ENCODE measurements around the gene PIGZ. TPM values are rescaled to one million over a fixed set of nuclear protein-coding genes. Genes with fewer than 3 reads are reported as not detected.

The PIGZ gene
- total and polyA plus RNA-seq, 2 experiments from 2014 or later, result 3.9 to 7.6 TPM

DNA sequence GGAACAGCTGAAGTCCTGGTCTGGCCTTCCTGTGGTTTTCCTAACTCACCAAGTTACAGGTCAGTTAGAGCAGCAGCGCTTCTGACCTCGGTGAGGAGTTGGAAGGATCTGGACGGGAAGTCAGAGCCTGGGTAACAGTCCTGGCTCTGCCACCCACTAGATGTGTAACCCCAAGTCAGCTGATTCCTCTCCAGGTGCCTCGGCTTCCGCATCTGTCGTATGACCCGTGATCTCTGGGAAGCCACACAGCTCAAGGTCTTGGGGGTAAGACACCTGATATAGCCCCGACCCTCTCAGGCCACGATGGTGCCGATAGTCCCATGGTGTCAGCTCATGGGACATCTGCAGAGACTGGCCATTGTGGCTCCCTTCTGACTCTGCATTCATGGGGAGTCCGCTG is 8.3 kb upstream of the PIGZ start:
- no peak overlapping the region for H3K9ac ChIP-seq
- no peaks in the 10 kb centered on the region for H3F3A ChIP-seq (ENCODE audit: insufficient read depth)
- H3K9me2 ChIP-seq (ENCODE audit: insufficient read depth), result no peaks in the 10 kb centered on the region
- H3K4me1 ChIP-seq (ENCODE audit: insufficient read depth), result no peaks in the 10 kb centered on the region; the same call in 1 of the 2 replicates
- no peaks in the 10 kb centered on the region for H3K27me3 ChIP-seq (replicated peaks; ENCODE audit: insufficient read depth)
- H4K20me1 ChIP-seq (ENCODE audit: insufficient read depth), result no peaks in the 10 kb centered on the region
- in situ Hi-C loops (cut with MboI), result loop anchor here (25.0 kb wide), 1 partner anchor 210 kb away; no protein-coding TSS in a partner anchor
- no peaks in the 10 kb centered on the region for H3K36me3 ChIP-seq (ENCODE audit: low read depth)
- no peak overlapping the region for H2AFZ ChIP-seq
- WGBS, 2 experiments (ENCODE audit: low coverage in 1 of 2, low lambda C conversion rate in 2 of 2, missing lambda C conversion rate in 2 of 2), result 87 to 91% methylated on average over 11 of the region's 11 CpGs
- no peak for DNase-seq
- no peaks in the 10 kb centered on the region for H3K79me2 ChIP-seq (ENCODE audit: insufficient read depth)
- H3K9me3 ChIP-seq (ENCODE audit: low read depth), result no peaks in the 10 kb centered on the region
- no peak overlapping the region for H3K4me2 ChIP-seq (ENCODE audit: unreplicated experiment)
- H3K27ac ChIP-seq, result no peak overlapping the region
- no peak overlapping the region for H3K4me3 ChIP-seq
- TF ChIP-seq EZH2 (IDR thresholded peaks at IDR 0.05; ENCODE audit: insufficient read depth, poor library complexity, severe bottlenecking) (no peak), EZH2phosphoT487 (IDR thresholded peaks at IDR 0.05; ENCODE audit: insufficient read depth, low read depth) (no peak)

DNA sequence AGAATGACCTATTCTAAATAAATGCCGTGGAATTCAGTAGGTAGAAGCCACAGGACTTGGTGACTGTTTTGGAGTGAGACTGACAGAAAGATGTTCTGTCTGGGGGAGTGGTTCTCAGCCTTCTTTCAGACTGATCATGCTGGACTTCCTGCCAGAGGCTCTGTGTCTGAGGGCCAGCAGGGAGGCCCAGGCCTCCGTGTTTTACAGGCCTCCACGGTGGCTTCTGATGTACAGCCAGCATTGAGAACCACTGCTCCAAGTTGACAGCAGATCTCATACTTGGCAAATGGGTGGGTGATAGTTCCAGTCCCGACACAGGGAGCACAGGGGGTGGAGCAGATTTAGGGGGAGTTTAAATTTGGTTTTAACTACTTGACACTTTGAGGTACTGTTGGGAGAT is 6.7 kb upstream of the PIGZ start:
- no peak overlapping the region for H3K27ac ChIP-seq
- no peaks in the 10 kb centered on the region for H3F3A ChIP-seq (ENCODE audit: insufficient read depth)
- H2AFZ ChIP-seq, result no peak overlapping the region
- in situ Hi-C loops (cut with MboI), result loop anchor here (25.0 kb wide), 1 partner anchor 212 kb away; no protein-coding TSS in a partner anchor
- H3K79me2 ChIP-seq (ENCODE audit: insufficient read depth), result no peaks in the 10 kb centered on the region
- no peak overlapping the region for H3K4me2 ChIP-seq (ENCODE audit: unreplicated experiment)
- H3K9me3 ChIP-seq (ENCODE audit: low read depth), result no peaks in the 10 kb centered on the region
- TF ChIP-seq EZH2 (IDR thresholded peaks at IDR 0.05; ENCODE audit: insufficient read depth, poor library complexity, severe bottlenecking) (no peak), EZH2phosphoT487 (IDR thresholded peaks at IDR 0.05; ENCODE audit: insufficient read depth, low read depth) (no peak)
- no peaks in the 10 kb centered on the region for H3K36me3 ChIP-seq (ENCODE audit: low read depth)
- no peaks in the 10 kb centered on the region for H3K27me3 ChIP-seq (replicated peaks; ENCODE audit: insufficient read depth)
- H3K9me2 ChIP-seq (ENCODE audit: insufficient read depth), result no peaks in the 10 kb centered on the region
- H3K4me3 ChIP-seq, result no peak overlapping the region
- H3K4me1 ChIP-seq (ENCODE audit: insufficient read depth), result no peaks in the 10 kb centered on the region; the same call in 1 of the 2 replicates
- no peaks in the 10 kb centered on the region for H4K20me1 ChIP-seq (ENCODE audit: insufficient read depth)
- 35% methylated on average over 4 of the region's 4 CpGs for WGBS, 2 experiments (ENCODE audit: low coverage in 1 of 2, low lambda C conversion rate in 2 of 2, missing lambda C conversion rate in 2 of 2)
- H3K9ac ChIP-seq, result no peak overlapping the region
- no peak for DNase-seq

DNA sequence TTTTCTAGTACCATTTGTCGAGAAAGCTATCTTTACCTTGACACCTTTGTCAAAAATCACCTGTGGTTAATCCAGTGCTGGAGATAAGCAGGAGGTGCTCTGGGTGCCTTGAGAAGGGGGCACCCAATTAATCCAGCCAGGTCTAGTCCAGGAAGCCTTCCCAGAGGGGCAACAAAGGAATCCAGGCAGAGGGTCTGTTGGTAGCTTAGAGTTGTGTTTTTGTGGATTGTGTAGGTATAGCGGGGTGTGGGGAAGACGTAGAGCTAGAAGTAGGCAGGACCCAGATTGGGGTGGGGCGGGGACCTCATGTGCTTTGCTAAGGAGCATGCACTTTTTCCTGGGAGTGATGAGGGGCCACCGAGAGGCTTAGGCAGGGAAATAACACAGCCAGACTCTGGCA is 6.0 kb upstream of the PIGZ start:
- no peaks in the 10 kb centered on the region for H3K79me2 ChIP-seq (ENCODE audit: insufficient read depth)
- H2AFZ ChIP-seq, result no peak overlapping the region
- H3K4me3 ChIP-seq, result no peak overlapping the region
- no peaks in the 10 kb centered on the region for H3K9me3 ChIP-seq (ENCODE audit: low read depth)
- H3K4me2 ChIP-seq (ENCODE audit: unreplicated experiment), result no peak overlapping the region
- no peaks in the 10 kb centered on the region for H3K27me3 ChIP-seq (replicated peaks; ENCODE audit: insufficient read depth)
- in situ Hi-C loops (cut with MboI), result loop anchor here (25.0 kb wide), 1 partner anchor 213 kb away; no protein-coding TSS in a partner anchor
- no peak overlapping the region for H3K27ac ChIP-seq
- WGBS, 2 experiments (ENCODE audit: low coverage in 1 of 2, low lambda C conversion rate in 2 of 2, missing lambda C conversion rate in 2 of 2), result 89 to 94% methylated on average over 5 of the region's 5 CpGs
- no peaks in the 10 kb centered on the region for H3K36me3 ChIP-seq (ENCODE audit: low read depth)
- H3K9me2 ChIP-seq (ENCODE audit: insufficient read depth), result no peaks in the 10 kb centered on the region
- H4K20me1 ChIP-seq (ENCODE audit: insufficient read depth), result no peaks in the 10 kb centered on the region
- no peak for DNase-seq
- no peaks in the 10 kb centered on the region for H3F3A ChIP-seq (ENCODE audit: insufficient read depth)
- no peak overlapping the region for H3K9ac ChIP-seq
- no peaks in the 10 kb centered on the region for H3K4me1 ChIP-seq (ENCODE audit: insufficient read depth)
- TF ChIP-seq EZH2phosphoT487 (IDR thresholded peaks at IDR 0.05; ENCODE audit: insufficient read depth, low read depth) (no peak), EZH2 (IDR thresholded peaks at IDR 0.05; ENCODE audit: insufficient read depth, poor library complexity, severe bottlenecking) (no peak)

DNA sequence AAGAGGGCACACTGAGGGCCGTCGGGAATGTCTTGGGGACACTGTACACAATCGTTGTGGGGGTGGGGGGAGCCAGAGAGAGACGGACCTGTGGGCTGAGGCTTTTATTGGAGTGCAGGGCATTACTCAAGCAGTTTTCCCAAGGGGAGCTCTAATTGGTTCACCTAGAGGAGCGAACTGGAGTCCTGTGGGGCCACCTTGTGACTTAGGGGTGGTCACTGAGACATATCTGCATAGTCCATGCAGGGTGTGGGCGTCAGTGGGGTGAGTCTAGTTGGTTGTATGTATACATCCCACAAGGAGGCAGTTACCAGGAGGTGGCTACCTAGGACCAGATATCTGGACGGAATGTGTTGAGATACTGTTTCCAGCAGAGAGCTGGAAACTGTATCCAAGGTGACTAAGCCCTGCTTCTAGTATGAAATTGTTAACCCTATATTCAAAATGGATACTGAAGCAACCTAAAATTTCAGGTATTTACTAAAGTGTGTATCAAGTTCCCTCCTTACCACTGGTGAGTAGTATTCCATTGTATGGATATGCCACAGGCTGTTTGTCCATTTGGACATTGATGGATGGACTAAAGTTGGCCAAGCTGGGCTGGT is 2.6 kb upstream of the PIGZ start:
- Histone ChIP-seq H3K27ac (no peak overlapping the region), H3K9me2 (ENCODE audit: insufficient read depth) (no peaks in the 10 kb centered on the region), H3K36me3 (ENCODE audit: low read depth) (no peaks in the 10 kb centered on the region), H4K20me1 (ENCODE audit: insufficient read depth) (no peaks in the 10 kb centered on the region), H3K4me1 (ENCODE audit: insufficient read depth) (no peaks in the 10 kb centered on the region), H3K27me3 (replicated peaks; ENCODE audit: insufficient read depth) (no peaks in the 10 kb centered on the region), H3K4me3 (no peak overlapping the region), H3F3A (ENCODE audit: insufficient read depth) (no peaks in the 10 kb centered on the region), H3K79me2 (ENCODE audit: insufficient read depth) (no peaks in the 10 kb centered on the region), H2AFZ (no peak overlapping the region), H3K4me2 (ENCODE audit: unreplicated experiment) (no peak overlapping the region), H3K9ac (no peak overlapping the region), H3K9me3 (ENCODE audit: low read depth) (no peaks in the 10 kb centered on the region)
- DNase-seq, result no peak
- 80 to 81% methylated on average over 7 of the region's 7 CpGs for WGBS, 2 experiments (ENCODE audit: low coverage in 1 of 2, low lambda C conversion rate in 2 of 2, missing lambda C conversion rate in 2 of 2)
- TF ChIP-seq EZH2 (IDR thresholded peaks at IDR 0.05; ENCODE audit: insufficient read depth, poor library complexity, severe bottlenecking), result no peak
- no peak for TF ChIP-seq EZH2phosphoT487 (IDR thresholded peaks at IDR 0.05; ENCODE audit: insufficient read depth, low read depth)
- in situ Hi-C loops (cut with MboI), result no loop called here

Data from GM23248 (cell line).